A549 (cell line): ENCODE data around the gene PRDM11.

ENCODE experiments used
- CTCF ChIP-seq: fragments of >200 bp; sonication (Bioruptor Twin); formaldehyde crosslinking; IDR thresholded peaks from 3 replicates; pipeline ENCODE4 v1.5.1; 2016
- FOSL2 ChIP-seq, 2 experiments: fragments of 450-650 bp in 1 of 2; fragments of >200 bp in 1 of 2; sonication (Bioruptor Twin) in 1 of 2; formaldehyde crosslinking; IDR thresholded peaks; 2 replicates each; pipeline versions ENCODE4 v1.5.0 to v1.6.1; 2016 to 2020; ENCODE audit warnings: mild to moderate bottlenecking in 1 of 2, moderate library complexity in 1 of 2
- HDAC2 ChIP-seq: fragments of 200-600 bp; sonication (generic); IDR thresholded peaks from 2 replicates; pipeline ENCODE4 v1.6.1; 2016
- MAFK ChIP-seq: fragments of 450-650 bp; IDR thresholded peaks from 2 replicates; pipeline ENCODE4 v1.6.1; 2014; ENCODE audit not compliant: partially characterized antibody
- MAX ChIP-seq: IDR thresholded peaks from 2 replicates; pipeline ENCODE4 v1.6.1; 2012
- MYC ChIP-seq: IDR thresholded peaks from 2 replicates; pipeline ENCODE4 v1.6.1; 2012; ENCODE audit warnings: mild to moderate bottlenecking, inconsistent platforms, low read length, improper control_type of control experiment, borderline replicate concordance
- NR3C1 ChIP-seq: fragments of >200 bp; sonication (Bioruptor Twin); formaldehyde crosslinking; IDR thresholded peaks from 3 replicates; pipeline ENCODE4 v1.6.1; 2017
- PHF8 ChIP-seq: fragments of 200-600 bp; sonication (generic); IDR thresholded peaks from 2 replicates; pipeline ENCODE4 v1.6.1; 2016; ENCODE audit warnings: low read depth, mild to moderate bottlenecking, antibody characterized with exemption, moderate library complexity, borderline replicate concordance
- POLR2A ChIP-seq: IDR thresholded peaks from 2 replicates; pipeline ENCODE4 v1.6.1; 2012; ENCODE audit warnings: mild to moderate bottlenecking, low read length
- RCOR1 ChIP-seq: fragments of 150-350 bp; IDR thresholded peaks from 2 replicates; pipeline ENCODE4 v1.6.1; 2014; ENCODE audit warnings: antibody characterized with exemption, low read length, low read depth
- ZNF302 ChIP-seq: fragments of 250-450 bp; sonication (Bioruptor Pico); IDR thresholded peaks from 2 replicates; pipeline ENCODE4 v1.9.0; 2021; ENCODE audit warnings: inconsistent platforms, mild to moderate bottlenecking, moderate library complexity
- ZSCAN20 ChIP-seq: fragments of 250-450 bp; sonication (Bioruptor Pico); IDR thresholded peaks from 2 replicates; pipeline ENCODE4 v1.8.0; 2022; ENCODE audit warnings: mild to moderate bottlenecking, moderate library complexity

- TF ChIP-seq MAX (no peak), CTCF (no peak), NR3C1 (no peak), HDAC2 (no peak), POLR2A (no peak), RCOR1 (no peak), MYC (no peak), ZSCAN20 (no peak), ZNF302 (CRISPR knock-in tag) (no peak), PHF8 (no peak), MAFK (no peak), FOSL2 (IDR thresholded peaks at IDR 0.05) (no peak), FOSL2 (CRISPR knock-in tag; IDR thresholded peaks at IDR 0.05) (no peak)
These were observed 3.9 kb downstream of the PRDM11 start for GRCh38 chr11:45150301-45150700.
